Activated CD4-positive, alpha-beta T cell treated with anti-CD3 and anti-CD28 coated beads, Interleukin-2, amount 50 U/mL, for 24 hours (primary cell): ENCODE results near the gene PLIN4.

Source experiments
- DNase-seq, 2 donors: peaks; one replicate each; pipeline ENCODE4 v3.0.0-alpha.2; 2020; ENCODE audit warnings: low read depth in 1 of 2, low spot score in 1 of 2

The PLIN4 gene

GRCh38 chr19:4493104-4493928 lies 25.0 kb downstream of the PLIN4 start:
- no peak for DNase-seq

- no peak for DNase-seq
Observed at GRCh38 chr19:4492337-4493103, 25.8 kb downstream of the PLIN4 start.

- no peak for DNase-seq
Observed at GRCh38 chr19:4491446-4491845, 26.8 kb downstream of the PLIN4 start.

GRCh38 chr19:4488496-4488895 lies 29.8 kb downstream of the PLIN4 start:
- no peak for DNase-seq

GRCh38 chr19:4487572-4487971 lies 30.7 kb downstream of the PLIN4 start:
- DNase-seq = no peak

- DNase-seq = no peak
Observed at GRCh38 chr19:4483385-4483784, 34.9 kb downstream of the PLIN4 start.

GRCh38 chr19:4482721-4483364 lies 35.4 kb downstream of the PLIN4 start:
- no peak for DNase-seq

GRCh38 chr19:4477034-4477801 lies 41.1 kb downstream of the PLIN4 start:
- DNase-seq = no peak

- DNase-seq = no peak
Observed at GRCh38 chr19:4474514-4475022, 43.7 kb downstream of the PLIN4 start.

- no peak for DNase-seq
Observed at GRCh38 chr19:4473763-4474513, 44.3 kb downstream of the PLIN4 start.

GRCh38 chr19:4473011-4473762 lies 45.1 kb downstream of the PLIN4 start:
- no peak for DNase-seq

- DNase-seq = no peak
Observed at GRCh38 chr19:4472174-4472974, 45.9 kb downstream of the PLIN4 start, which contains the start of gene HDGFL2. Gene HDGFL2, plus strand, starts transcription at chr19:4472297. Its CDS starts 54 bp downstream, at chr19:4472351.

GRCh38 chr19:4471403-4472173 lies 46.7 kb downstream of the PLIN4 start:
- peak; percentile 86 to 98 for DNase-seq

- DNase-seq = no peak
Observed at GRCh38 chr19:4467835-4468234, 50.5 kb downstream of the PLIN4 start.

GRCh38 chr19:4464815-4465581 lies 53.3 kb downstream of the PLIN4 start:
- no peak for DNase-seq

- DNase-seq = peak; percentile 93 to 96
Observed at GRCh38 chr19:4457654-4458395, 60.5 kb downstream of the PLIN4 start, which contains the start of gene UBXN6. Gene UBXN6, minus strand, starts transcription at chr19:4457794. Its CDS starts 97 bp downstream, at chr19:4457697.
